ENCODE measurements around the gene ANXA1.

- no peak for TF ChIP-seq EZH2phosphoT487 (IDR thresholded peaks at IDR 0.05; ENCODE audit: borderline replicate concordance, low read depth, low read length)
- TF ChIP-seq CTCF (conservative IDR thresholded peaks at IDR 0.05; ENCODE audit: low read length), result no peak
Measured at GRCh38 chr9:73135394-73135793, 16.3 kb upstream of the ANXA1 start.
